Trophoblast cell (in vitro differentiated cells and primary cell): ENCODE measurements around the gene LAS1L.
A peak's percentile ranks its signal among the peaks of the same experiment; 100 is the strongest.
"Not testable (repeated sequence)": the region's sequence is repeated elsewhere in the genome, so short reads cannot be mapped to it uniquely, and the experiment has no call there.

Experiments used
- DNase-seq, 2 donors: peaks; one replicate each; pipeline ENCODE4 v3.0.0-alpha.2; 2016
- H2AFZ ChIP-seq: 2 replicates; pipeline ENCODE4 v1.6.1; 2013; ENCODE audit warnings: low read length, moderate library complexity, mild to moderate bottlenecking; ENCODE audit not compliant: insufficient read depth, poor library complexity
- H2AK5ac ChIP-seq: 2 replicates; pipeline ENCODE4 v1.6.1; 2013; ENCODE audit warnings: mild to moderate bottlenecking, low read length
- H2BK120ac ChIP-seq: 2 replicates; pipeline ENCODE4 v1.6.1; 2013; ENCODE audit warnings: low read length, mild to moderate bottlenecking, moderate library complexity; ENCODE audit not compliant: insufficient read depth, poor library complexity
- H2BK12ac ChIP-seq: 2 replicates; pipeline ENCODE4 v1.6.1; 2013; ENCODE audit warnings: mild to moderate bottlenecking, low read length, moderate library complexity
- H2BK5ac ChIP-seq: 2 replicates; pipeline ENCODE4 v1.6.1; 2013; ENCODE audit warnings: low read length, low read depth, moderate library complexity, mild to moderate bottlenecking; ENCODE audit not compliant: poor library complexity
- H3K14ac ChIP-seq: 2 replicates; pipeline ENCODE4 v1.6.1; 2013; ENCODE audit warnings: mild to moderate bottlenecking, low read length
- H3K18ac ChIP-seq: 2 replicates; pipeline ENCODE4 v1.6.1; 2013; ENCODE audit warnings: mild to moderate bottlenecking, low read length
- H3K23ac ChIP-seq: 2 replicates; pipeline ENCODE4 v1.6.1; 2013; ENCODE audit warnings: low read length
- H3K27ac ChIP-seq: 2 replicates; pipeline ENCODE4 v1.5.1; 2013; ENCODE audit warnings: low read depth, mild to moderate bottlenecking, inconsistent platforms, low read length, moderate library complexity
- H3K27me3 ChIP-seq: 2 replicates; pipeline ENCODE4 v1.6.1; 2013; ENCODE audit warnings: inconsistent platforms, mild to moderate bottlenecking, low read length, moderate library complexity; ENCODE audit not compliant: insufficient read depth
- H3K36me3 ChIP-seq, 2 experiments: 1 replicate in 1 of 2; 2 replicates in 1 of 2; pipeline ENCODE4 v1.6.1; 2013; ENCODE audit warnings: low read length in 2 of 2, mild to moderate bottlenecking in 2 of 2, moderate library complexity in 1 of 2; ENCODE audit not compliant: insufficient read depth in 2 of 2, control insufficient read depth in 1 of 2
- H3K4ac ChIP-seq: 2 replicates; pipeline ENCODE4 v1.6.1; 2013; ENCODE audit warnings: low read depth, mild to moderate bottlenecking, low read length, moderate library complexity
- H3K4me1 ChIP-seq, 2 experiments: 1 replicate in 1 of 2; 2 replicates in 1 of 2; pipeline ENCODE4 v1.6.1; 2013; ENCODE audit warnings: low read length in 2 of 2, mild to moderate bottlenecking in 2 of 2, moderate library complexity in 1 of 2; ENCODE audit not compliant: insufficient read depth in 2 of 2, control insufficient read depth in 1 of 2
- H3K4me2 ChIP-seq: 2 replicates; pipeline ENCODE4 v1.6.1; 2013; ENCODE audit warnings: inconsistent platforms, mild to moderate bottlenecking, low read length, moderate library complexity
- H3K4me3 ChIP-seq: 2 replicates; pipeline ENCODE4 v1.5.1; 2013; ENCODE audit warnings: mild to moderate bottlenecking, low read depth, low read length, inconsistent platforms
- H3K79me1 ChIP-seq: one replicate; pipeline ENCODE4 v1.6.1; 2013; ENCODE audit warnings: low read length
- H3K79me2 ChIP-seq: 2 replicates; pipeline ENCODE4 v1.6.1; 2013; ENCODE audit warnings: low read length, mild to moderate bottlenecking; ENCODE audit not compliant: control insufficient read depth, insufficient read depth, poor library complexity
- H3K9ac ChIP-seq: 2 replicates; pipeline ENCODE4 v1.6.1; 2013; ENCODE audit warnings: mild to moderate bottlenecking, low read length
- H3K9me3 ChIP-seq: 2 replicates; pipeline ENCODE4 v1.6.1; 2013; ENCODE audit warnings: low read depth, mild to moderate bottlenecking, control low read depth, inconsistent platforms, low read length; ENCODE audit not compliant: insufficient read depth
- H4K12ac ChIP-seq: 2 replicates; pipeline ENCODE4 v1.6.1; 2013; ENCODE audit warnings: low read depth, mild to moderate bottlenecking, low read length, moderate library complexity
- H4K8ac ChIP-seq: 2 replicates; pipeline ENCODE4 v1.6.1; 2013; ENCODE audit warnings: low read depth, mild to moderate bottlenecking, low read length, moderate library complexity
- H4K91ac ChIP-seq: one replicate; pipeline ENCODE4 v1.6.1; 2013; ENCODE audit warnings: low read depth, mild to moderate bottlenecking, low read length, moderate library complexity
- WGBS: extraction: QIAGEN DNeasy Blood & Tissue Kit; methylation state at CpG from one replicate; pipeline ENCODE4 v1.1.7; 2013; ENCODE audit warnings: missing lambda C conversion rate; ENCODE audit not compliant: insufficient read length, insufficient coverage; ENCODE audit errors: extremely low coverage; 5-methylcytosine and 5-hydroxymethylcytosine counted together

LAS1L gene

DNA sequence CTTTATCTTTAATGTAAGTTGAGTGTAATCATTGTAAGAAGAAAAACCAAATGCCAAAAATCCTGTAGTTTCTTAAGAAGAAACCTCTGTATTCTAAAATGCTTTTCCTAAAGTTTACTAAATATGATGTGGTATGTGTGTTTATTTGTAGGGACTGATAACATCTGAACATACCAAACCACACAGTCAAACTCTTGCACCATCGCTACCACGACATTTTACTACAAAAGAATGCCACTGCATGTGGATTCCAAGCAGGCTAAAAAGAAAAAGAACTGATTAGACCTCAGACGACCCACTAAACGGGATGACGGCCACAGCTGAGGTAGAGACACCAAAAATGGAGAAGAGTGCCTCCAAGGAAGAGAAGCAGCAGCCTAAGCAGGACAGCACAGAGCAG is 46.1 kb downstream of the LAS1L start:
- no CpG with 5 or more reads among the region's 5 CpGs for WGBS
- H3K79me1 ChIP-seq = no peaks in the 10 kb centered on the region
- H4K91ac ChIP-seq = no peak overlapping the region
- no peak overlapping the region for H2AFZ ChIP-seq
- no peaks in the 10 kb centered on the region for H3K36me3 ChIP-seq
- no peak overlapping the region for H3K18ac ChIP-seq
- no peaks in the 10 kb centered on the region for H3K79me2 ChIP-seq
- H3K27ac ChIP-seq = no peak overlapping the region
- H3K27me3 ChIP-seq = no peaks in the 10 kb centered on the region
- DNase-seq = peak; percentile 64 to 88
- no peak overlapping the region for H2BK120ac ChIP-seq
- no peak overlapping the region for H3K14ac ChIP-seq
- H2BK5ac ChIP-seq = no peak overlapping the region
- H3K4ac ChIP-seq = no peak overlapping the region
- peaks cover 4 to 6% of the 10 kb centered on the region in 2 experiments for H3K4me1 ChIP-seq
- H3K23ac ChIP-seq = no peak overlapping the region
- H4K12ac ChIP-seq = no peak overlapping the region
- no peak overlapping the region for H2AK5ac ChIP-seq
- no peak overlapping the region for H4K8ac ChIP-seq
- no peak overlapping the region for H3K9ac ChIP-seq
- H3K9me3 ChIP-seq = no peaks in the 10 kb centered on the region
- no peak overlapping the region for H3K4me3 ChIP-seq
- H2BK12ac ChIP-seq = no peak overlapping the region
- H3K4me2 ChIP-seq = no peak overlapping the region

GRCh38 chrX:65480960-65481359 is 53.6 kb downstream of the LAS1L start:
- no peak overlapping the region for H3K9ac ChIP-seq
- no peak overlapping the region for H2BK12ac ChIP-seq
- H3K27ac ChIP-seq = no peak overlapping the region
- H4K12ac ChIP-seq = no peak overlapping the region
- H3K27me3 ChIP-seq = no peaks in the 10 kb centered on the region
- H4K8ac ChIP-seq = no peak overlapping the region
- no peaks in the 10 kb centered on the region for H3K36me3 ChIP-seq
- H2AFZ ChIP-seq = no peak overlapping the region
- H2BK5ac ChIP-seq = no peak overlapping the region
- no peaks in the 10 kb centered on the region for H3K79me1 ChIP-seq
- H3K79me2 ChIP-seq = no peaks in the 10 kb centered on the region
- no CpG with 5 or more reads among the region's 3 CpGs for WGBS
- DNase-seq = no peak
- no peaks in the 10 kb centered on the region for H3K9me3 ChIP-seq
- H3K23ac ChIP-seq = no peak overlapping the region
- H2BK120ac ChIP-seq = no peak overlapping the region
- no peak overlapping the region for H3K14ac ChIP-seq
- no peak overlapping the region for H4K91ac ChIP-seq
- H3K18ac ChIP-seq = no peak overlapping the region
- no peaks in the 10 kb centered on the region for H3K4me1 ChIP-seq
- H3K4me3 ChIP-seq = no peak overlapping the region
- H3K4me2 ChIP-seq = no peak overlapping the region
- H2AK5ac ChIP-seq = no peak overlapping the region
- H3K4ac ChIP-seq = no peak overlapping the region

DNA sequence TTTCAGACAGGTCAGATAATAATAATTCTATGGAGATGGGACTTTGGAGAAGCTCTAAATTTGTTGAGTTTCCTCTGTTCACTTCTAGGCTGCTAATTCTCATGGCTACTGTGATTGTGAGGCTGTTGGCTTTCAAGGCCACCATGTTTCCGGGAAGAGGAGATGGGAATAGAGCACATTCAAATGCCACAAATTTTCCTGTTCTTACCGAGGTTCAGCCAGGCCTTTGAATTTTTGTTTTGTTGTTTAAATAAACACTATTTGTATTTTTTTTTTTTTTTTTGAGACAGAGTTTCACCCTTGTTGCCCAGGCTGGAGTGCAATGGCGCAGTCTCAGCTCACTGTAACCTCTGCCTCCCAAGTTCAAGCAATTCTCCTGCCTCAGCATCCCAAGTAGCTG is 55.5 kb downstream of the LAS1L start:
- not testable (repeated sequence) for H4K91ac ChIP-seq, H3K23ac ChIP-seq, H3K36me3 ChIP-seq, H2BK5ac ChIP-seq, H2AFZ ChIP-seq, H4K8ac ChIP-seq, H3K27ac ChIP-seq, DNase-seq, H3K79me1 ChIP-seq, H3K9ac ChIP-seq, H3K4me1 ChIP-seq, H3K79me2 ChIP-seq, H3K9me3 ChIP-seq, H2BK12ac ChIP-seq, H3K4ac ChIP-seq, H2AK5ac ChIP-seq, H3K4me3 ChIP-seq, H3K4me2 ChIP-seq, H3K14ac ChIP-seq, H3K18ac ChIP-seq, H2BK120ac ChIP-seq, H3K27me3 ChIP-seq, H4K12ac ChIP-seq
- WGBS = no CpG with 5 or more reads among the region's 3 CpGs

DNA sequence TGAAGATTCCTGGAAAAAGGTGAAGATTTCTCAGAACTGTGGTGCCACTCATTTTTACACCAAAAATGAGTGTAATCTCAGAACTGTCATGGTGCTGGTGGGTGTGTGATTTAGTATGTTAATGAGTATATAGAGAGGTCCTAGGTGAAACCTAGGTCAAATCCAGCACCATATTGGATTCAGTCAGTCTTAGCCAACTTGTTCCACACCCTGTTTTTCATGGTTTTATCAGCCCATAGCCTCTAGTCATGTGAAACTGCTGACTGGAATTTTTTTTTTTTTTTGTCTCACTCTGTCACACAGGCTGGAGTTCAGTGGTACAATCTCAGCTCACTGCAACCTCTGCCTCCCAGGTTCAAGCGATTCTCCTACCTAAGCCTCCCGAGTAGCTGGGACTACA is 58.0 kb downstream of the LAS1L start:
- no peak overlapping the region for H2BK5ac ChIP-seq
- no peak for DNase-seq
- H2AK5ac ChIP-seq = no peak overlapping the region
- H3K14ac ChIP-seq = no peak overlapping the region
- no peak overlapping the region for H3K9ac ChIP-seq
- H2AFZ ChIP-seq = no peak overlapping the region
- no peak overlapping the region for H3K27ac ChIP-seq
- no peak overlapping the region for H3K23ac ChIP-seq
- H3K79me1 ChIP-seq = no peaks in the 10 kb centered on the region
- no peak overlapping the region for H2BK12ac ChIP-seq
- no peaks in the 10 kb centered on the region for H3K27me3 ChIP-seq
- H3K36me3 ChIP-seq = no peaks in the 10 kb centered on the region
- H4K8ac ChIP-seq = no peak overlapping the region
- no peak overlapping the region for H4K12ac ChIP-seq
- no peaks in the 10 kb centered on the region for H3K79me2 ChIP-seq
- H3K9me3 ChIP-seq = no peaks in the 10 kb centered on the region
- H3K4ac ChIP-seq = no peak overlapping the region
- no peak overlapping the region for H3K18ac ChIP-seq
- no peak overlapping the region for H3K4me3 ChIP-seq
- no peak overlapping the region for H3K4me2 ChIP-seq
- H3K4me1 ChIP-seq = no peaks in the 10 kb centered on the region
- H4K91ac ChIP-seq = no peak overlapping the region
- WGBS = no CpG with 5 or more reads among the region's 2 CpGs
- no peak overlapping the region for H2BK120ac ChIP-seq
